GM12873 (cell line): ENCODE data around the gene INSR.

Experiments used
- TF ChIP-seq, protein P1 (sequence below): IDR thresholded peaks from 2 replicates; pipeline ENCODE4 v1.5.1; 2012; ENCODE audit warnings: low read depth, mild to moderate bottlenecking, moderate library complexity, low read length, control low read depth; ENCODE audit not compliant: insufficient read depth; ENCODE audit errors: missing control alignments

Gene INSR

DNA sequence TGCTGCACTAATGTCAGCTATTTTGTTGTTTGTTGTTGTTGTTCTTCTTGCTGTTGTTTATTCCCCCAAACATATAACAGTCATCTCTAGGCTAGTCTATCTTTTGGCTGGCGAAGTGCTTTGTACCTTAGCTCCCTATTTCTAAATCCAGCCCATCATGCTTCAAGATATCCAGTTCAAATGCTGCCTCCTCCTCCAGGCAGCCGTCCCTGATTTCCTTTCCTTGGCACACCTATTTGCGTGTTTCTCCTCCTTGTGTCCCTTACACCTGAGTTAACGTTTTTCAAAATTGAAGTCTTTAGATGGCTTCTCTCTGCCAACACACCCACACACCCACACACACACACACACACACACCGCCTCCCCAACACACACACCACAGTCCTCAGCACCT lies 25.5 kb downstream of the INSR start:
- TF ChIP-seq, protein P1, sequence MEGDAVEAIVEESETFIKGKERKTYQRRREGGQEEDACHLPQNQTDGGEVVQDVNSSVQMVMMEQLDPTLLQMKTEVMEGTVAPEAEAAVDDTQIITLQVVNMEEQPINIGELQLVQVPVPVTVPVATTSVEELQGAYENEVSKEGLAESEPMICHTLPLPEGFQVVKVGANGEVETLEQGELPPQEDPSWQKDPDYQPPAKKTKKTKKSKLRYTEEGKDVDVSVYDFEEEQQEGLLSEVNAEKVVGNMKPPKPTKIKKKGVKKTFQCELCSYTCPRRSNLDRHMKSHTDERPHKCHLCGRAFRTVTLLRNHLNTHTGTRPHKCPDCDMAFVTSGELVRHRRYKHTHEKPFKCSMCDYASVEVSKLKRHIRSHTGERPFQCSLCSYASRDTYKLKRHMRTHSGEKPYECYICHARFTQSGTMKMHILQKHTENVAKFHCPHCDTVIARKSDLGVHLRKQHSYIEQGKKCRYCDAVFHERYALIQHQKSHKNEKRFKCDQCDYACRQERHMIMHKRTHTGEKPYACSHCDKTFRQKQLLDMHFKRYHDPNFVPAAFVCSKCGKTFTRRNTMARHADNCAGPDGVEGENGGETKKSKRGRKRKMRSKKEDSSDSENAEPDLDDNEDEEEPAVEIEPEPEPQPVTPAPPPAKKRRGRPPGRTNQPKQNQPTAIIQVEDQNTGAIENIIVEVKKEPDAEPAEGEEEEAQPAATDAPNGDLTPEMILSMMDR = no peak

DNA sequence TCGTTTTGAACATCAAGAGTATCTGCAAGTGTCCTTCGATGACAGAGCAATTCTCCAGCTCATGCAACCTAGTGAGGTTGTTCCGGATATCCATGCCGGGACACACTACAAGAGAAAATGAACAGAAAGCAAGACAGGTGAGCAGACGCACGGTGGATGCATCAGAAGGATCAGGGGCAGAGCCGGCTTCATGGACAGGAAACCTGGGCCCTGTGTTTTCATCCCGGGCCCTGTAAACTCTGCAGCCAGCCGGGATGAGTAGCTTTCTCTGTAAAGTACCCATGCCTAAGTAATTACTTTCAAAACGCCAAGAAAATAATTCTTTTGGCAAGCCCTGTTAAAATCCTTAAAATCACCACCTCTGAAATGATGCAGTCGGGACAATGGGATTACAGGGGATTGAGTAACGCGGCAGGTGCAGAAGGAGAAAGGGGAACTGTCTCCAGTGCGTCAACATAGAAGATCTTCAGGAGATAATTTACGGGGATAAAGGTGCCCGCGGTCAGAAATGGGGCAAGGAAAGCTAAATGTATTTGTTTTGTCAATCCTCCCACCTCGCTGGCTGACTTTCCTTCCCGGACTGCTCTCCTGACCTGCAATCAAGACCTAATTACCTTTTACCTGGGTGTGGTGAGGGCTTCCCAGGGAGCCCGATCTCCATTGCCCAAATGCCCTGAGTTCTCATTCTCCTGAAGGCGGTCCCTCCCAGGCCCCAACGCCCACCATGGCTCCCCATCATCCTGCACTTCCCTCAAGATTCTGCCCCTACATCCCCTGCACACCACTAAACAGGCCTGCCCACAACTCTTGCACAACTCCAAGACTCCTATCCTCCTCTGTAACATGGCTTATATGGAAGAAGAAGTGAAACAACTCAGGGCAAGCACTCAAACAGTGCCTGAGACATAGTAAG lies 26.2 kb downstream of the INSR start:
- TF ChIP-seq, protein P1 = no peak

DNA sequence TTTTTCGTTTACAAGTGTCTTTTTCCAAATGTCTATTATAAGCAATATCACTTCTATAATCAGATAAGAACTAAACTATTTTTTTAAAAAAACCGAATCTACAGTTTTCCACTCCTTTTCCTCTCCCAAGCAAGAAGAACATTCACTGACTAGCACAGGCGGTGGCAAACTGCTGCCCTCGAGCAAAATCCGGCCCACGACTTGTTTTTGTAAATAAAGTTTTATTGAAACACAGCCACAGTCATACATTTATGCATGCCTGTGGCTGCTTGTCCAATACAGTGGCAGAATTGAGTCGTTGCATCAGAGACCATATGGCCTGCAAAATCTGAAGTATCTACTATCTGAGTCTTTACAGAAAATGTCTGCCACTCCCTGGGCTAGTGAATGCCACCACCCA lies 27.4 kb downstream of the INSR start:
- TF ChIP-seq, protein P1 = no peak

DNA sequence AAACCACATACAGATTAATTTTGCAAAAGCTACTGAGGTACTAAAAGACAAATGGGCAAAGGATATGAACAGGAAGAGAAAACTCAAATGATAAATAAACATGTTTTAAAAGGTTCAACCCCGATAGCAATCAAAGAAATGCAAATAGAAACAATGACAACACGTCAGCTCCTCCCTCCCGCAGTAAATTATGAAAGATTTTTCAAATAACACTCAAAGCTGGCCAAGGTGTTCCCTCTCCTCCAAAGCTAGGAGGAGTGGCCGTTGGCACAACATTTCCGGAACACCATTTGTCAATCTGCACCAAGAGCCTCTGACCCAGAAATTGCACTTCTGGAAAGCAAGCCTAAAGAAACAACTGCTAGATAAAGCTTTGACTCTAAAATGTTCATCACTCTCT lies 28.3 kb downstream of the INSR start:
- TF ChIP-seq, protein P1 = no peak

DNA sequence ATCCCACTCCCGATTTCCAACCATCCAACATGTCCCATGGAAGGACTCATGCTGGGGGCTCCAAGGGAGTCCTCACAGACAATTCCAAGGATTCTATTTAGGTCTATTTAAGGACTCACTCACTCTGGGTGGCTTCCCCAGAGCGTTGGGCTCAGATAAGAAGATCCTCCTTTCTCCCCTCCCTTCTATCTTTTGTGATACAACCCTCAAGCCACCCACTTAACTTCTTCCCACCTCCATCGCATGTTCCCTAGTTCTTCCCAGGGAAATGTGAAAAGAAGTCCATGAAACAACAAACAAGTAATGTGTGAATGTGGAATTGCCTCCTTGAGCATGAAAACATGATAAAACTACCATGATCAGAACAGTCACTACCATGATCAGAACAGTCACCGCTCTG lies 29.4 kb downstream of the INSR start:
- TF ChIP-seq, protein P1 = no peak

DNA sequence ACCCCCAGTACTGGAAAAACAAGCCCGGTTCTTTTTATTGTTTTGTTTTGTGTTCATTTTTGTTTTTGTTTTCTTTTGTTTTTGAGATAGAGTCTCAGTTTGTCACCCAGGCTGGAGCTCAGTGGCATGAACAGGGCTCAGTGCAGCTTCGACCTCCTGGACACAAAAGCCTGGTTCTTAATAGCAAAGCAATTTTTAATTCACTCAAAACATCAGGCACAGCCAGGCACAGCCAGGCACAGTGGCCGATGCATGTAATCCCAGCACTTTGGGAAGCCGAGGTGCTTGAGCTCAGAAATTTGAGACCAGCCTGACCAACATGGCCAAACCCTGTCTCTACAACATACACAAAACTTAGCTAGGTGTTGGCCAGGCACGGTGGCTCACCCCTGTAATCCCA lies 30.7 kb downstream of the INSR start:
- TF ChIP-seq, protein P1 = no peak

DNA sequence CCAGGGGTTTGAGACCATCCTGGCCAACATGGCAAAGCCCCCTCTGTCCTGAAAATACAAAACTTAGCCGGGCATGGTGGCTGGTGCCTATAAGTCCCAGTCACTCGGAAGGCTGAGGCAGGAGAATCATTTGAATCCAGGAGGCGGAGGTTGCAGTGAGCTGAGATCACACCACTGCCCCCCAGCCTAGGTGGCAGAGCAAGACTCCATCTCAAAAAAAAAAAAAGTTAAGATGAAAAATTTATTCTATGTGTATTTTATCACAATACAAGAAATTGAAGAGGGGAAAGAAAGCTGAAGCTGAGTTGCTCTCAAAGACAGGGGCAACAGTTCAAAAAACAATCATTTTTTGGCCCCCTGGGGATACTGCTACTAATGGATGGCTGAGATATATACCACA lies 31.1 kb downstream of the INSR start:
- TF ChIP-seq, protein P1 = no peak
